HG03521 (cell line): ENCODE measurements around the gene MAGEL2.

Experiments
- ATAC-seq: cut with Tn5 transposase; IDR thresholded peaks from one replicate; pipeline ENCODE4 v1.9.1; 2021; ENCODE audit warnings: mild to moderate bottlenecking, moderate library complexity; ENCODE audit not compliant: unreplicated experiment

Gene MAGEL2

DNA sequence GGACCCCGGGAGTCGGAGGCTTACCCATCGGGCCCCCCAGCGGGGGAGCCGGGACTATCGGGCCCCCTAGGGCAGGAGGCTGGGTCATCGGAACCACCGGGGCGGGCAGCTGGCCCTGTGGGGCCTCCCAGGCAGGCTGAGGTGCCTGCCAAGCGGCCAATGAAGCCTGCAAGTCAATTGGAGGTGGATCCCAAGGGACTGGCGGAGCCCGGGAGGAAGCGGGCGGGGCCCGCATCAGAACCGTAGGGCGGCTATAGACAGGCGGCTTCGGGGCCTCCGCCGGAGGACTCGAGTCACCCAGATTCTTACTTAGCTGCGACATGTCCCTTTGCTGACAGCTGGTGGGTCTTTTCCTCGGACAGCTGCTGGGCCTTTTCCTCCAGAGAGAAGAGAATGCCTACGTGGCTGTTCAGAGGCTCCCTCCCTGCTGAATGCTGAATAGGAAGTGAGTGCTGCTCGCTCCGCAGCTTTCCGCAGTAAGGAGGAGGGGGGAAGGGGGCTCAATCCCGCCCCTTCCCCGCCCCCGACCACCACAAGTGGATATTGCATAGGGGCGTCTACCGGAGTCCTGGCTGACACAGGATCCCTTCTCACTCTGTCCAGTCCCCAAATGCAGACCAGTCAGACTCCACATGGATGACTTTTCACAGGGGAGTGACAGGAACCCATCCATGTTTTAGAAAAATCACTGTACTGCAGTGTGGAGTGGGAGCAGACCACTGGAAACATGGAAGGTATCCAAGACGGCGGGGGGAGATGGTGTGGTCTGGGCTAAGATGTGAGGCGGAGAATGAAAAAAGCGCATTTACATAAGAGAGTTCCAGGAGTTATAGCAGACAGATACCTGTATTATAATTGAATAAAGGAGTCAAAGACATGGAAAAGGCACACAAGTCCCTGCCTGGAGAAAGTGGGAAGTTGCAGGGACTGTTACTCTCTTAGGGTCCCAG lies at the start of gene MAGEL2:
Gene MAGEL2, minus strand, starts transcription at position 447 of the 950 bp plus-strand sequence. Its CDS starts 125 bp downstream, at position 322.
- no peak for ATAC-seq

DNA sequence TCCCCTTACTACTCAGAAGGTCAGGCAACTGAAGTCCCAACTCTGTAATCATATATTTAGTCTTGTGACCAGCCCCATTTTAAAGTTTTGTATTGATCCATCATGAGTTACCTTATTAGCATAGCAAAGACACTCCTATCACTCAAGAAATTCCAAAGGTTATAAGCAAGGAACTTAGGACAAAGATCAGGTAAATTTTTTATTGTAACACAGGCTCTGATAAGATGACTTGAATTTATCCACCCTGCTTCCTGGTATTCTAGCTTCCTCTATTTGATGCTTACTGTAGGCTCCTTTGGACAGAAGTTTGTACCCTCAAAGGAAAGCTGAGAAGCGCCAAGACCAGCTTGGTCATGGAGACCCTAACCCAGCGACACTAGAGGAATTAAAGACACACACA lies 47.6 kb upstream of the MAGEL2 start:
- no peak for ATAC-seq

GRCh38 chr15:23694592-23694991 lies 46.9 kb upstream of the MAGEL2 start:
- ATAC-seq, result no peak

- ATAC-seq, result no peak
Measured at GRCh38 chr15:23690450-23690852, 42.8 kb upstream of the MAGEL2 start.

GRCh38 chr15:23690015-23690414 lies 42.3 kb upstream of the MAGEL2 start:
- ATAC-seq, result no peak

GRCh38 chr15:23687143-23687470 lies 39.4 kb upstream of the MAGEL2 start, which contains the start of gene NDN:
TSS of gene NDN (minus strand) at chr15:23687305. CDS start at chr15:23687217, 88 bp downstream.
- no peak for ATAC-seq

DNA sequence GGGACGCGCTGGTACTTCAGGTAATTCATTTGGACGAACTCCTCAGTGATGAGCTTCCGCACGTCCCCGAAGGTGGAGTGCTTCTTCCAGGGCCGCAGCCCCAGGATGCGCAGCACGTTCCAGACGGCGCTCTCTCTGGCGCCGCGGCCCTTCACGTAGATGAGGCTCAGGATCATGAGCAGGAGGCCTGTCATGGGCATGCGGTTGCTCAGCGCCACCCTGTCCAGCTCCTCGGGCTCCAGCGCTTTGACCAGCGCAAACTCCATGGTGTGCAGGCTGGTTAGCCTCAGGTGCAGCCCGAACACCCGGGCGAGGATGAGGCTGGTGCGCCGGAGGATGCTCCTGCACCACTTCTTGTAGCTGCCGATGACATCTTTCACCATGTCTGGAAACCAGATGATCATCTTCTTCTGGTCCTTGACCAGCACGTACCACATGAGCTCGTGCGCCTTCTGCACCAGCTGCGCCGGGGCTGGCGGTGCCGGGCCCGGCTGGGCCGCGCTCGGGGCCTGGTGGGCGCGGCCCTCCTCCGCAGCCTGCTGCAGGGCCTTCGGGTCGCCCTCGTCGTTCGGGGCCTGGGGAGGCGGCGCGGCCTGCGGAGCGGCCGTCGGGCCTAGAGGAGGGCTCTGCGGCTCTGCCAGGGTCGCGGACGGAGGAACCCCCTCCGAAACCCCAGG lies 38.9 kb upstream of the MAGEL2 start:
- ATAC-seq, result no peak

GRCh38 chr15:23671481-23671880 lies 23.8 kb upstream of the MAGEL2 start:
- no peak for ATAC-seq

DNA sequence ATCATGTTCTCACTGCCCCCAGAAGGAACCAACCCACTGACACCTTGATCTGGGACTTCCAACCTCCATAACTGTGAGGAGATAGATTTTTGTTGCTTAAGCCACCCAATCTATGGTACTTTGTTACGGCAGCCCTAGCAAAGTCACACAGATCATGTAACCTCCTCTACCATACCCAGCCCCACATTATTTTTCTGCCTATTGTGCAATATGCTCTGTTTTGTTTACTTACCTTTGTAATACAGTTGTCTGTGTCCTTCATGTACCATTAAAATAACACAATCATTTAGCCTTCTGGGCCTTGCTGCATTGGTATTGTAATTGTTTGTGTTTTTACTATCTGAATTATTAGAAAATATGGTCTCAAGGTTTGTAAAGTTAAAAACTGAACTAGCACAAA lies 23.3 kb upstream of the MAGEL2 start:
- no peak for ATAC-seq

- no peak for ATAC-seq
Measured at GRCh38 chr15:23663232-23663631, 15.6 kb upstream of the MAGEL2 start.

DNA sequence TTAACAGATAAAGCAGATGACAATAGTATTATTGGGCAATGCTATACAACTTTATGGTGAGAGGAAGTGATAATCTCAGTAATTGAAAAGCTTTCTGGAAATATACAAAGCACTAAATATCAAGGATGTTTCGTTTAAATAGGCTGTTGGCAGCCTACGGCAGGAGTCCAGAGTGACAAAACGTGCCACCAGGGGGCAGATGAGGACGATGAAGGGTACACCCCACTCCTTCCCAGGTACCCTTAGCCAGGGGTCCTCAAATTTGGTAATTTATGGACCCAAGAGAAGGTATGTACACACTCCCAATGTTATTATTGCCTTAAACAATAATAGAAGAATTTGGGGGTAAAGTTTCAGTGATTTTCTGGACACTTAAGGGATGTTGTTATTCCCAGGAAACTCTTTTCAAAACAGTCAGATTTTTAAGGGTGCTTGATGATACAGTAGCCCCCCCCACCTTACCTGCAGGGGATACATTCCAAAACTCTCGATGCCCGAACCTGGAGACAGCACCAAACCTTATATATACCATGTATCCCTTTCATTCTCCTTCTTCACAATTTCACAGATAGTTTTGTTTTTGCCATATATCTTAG lies 1.4 kb upstream of the MAGEL2 start:
- no peak for ATAC-seq

DNA sequence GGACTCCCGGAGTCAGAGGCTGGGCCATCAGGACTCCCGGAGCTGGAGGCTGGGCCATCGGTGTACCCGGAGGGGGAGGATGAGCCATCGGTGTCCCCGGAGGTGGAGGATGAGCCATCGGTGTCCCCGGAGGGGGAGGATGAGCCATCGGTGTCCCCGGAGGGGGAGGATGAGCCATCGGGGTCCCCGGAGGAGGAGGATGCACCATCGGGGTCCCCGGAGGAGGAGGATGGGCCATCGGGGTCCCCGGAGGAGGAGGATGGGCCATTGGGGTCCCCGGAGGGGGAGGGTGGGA lies 719 bp downstream of the MAGEL2 start:
- no peak for ATAC-seq

DNA sequence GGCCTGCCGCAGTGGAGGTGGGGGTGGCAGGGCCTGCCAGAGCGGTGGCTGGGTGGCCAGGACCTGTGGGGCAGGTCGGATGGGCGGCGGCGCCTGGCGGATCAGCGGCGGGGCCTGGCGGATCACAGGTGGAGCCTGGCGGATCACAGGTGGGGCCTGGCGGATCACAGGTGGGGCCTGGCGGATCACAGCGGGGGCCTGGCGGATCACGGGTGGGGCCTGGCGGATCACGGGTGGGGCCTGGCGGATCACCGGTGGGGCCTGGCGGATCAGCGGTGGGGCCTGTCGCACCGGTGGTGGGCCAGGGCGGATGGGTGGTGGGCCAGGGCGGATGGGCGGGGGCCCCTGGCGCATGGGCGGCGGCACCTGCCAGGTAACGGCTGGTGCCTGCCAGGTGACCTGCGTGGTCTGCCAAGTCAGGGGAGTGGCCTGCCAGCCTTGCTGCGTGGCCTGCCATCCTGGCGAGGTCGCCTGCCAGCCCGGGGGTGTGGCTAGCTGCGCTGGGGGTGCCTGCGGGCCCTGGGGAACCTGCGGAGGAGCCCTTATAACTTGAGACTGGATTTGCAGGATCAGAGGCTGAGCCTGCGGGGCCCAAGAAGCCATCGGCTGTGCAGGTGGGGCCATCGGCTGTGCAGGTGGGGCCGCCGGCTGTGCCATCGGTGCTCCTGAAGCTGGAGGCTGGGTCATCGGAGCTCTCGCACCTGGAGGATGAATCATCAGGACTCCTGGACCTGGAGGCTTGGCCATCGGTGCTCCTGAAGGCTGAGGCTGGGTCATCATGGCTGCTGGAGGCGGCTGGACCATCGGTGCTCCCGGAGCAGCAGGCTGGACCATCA lies 1.3 kb downstream of the MAGEL2 start:
- no peak for ATAC-seq

GRCh38 chr15:23645371-23646164 lies 2.1 kb downstream of the MAGEL2 start:
- no peak for ATAC-seq

GRCh38 chr15:23644829-23645228 lies 2.8 kb downstream of the MAGEL2 start:
- ATAC-seq, result no peak

GRCh38 chr15:23642413-23643044 lies 5.1 kb downstream of the MAGEL2 start:
- ATAC-seq, result no peak

DNA sequence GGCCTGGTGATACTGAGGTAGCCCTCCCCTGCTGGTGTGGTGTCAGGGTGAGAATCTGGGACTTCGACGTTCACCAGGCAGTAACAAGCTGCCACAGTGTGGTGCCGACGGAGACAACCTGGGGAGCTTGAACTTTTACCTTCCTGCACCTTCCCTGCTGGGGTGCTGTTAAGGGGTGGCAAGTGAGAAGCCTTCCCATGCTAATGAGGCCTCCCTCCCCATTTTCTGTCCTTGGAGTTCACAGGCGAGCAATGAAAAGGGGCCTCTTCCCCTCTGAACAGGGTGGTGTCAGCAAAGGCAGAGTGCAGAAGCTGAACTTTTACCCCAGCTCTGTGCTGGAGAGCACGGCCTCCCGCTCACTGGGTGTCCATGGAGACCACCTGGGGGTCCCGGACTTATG lies 13.5 kb downstream of the MAGEL2 start:
- ATAC-seq, result no peak

- ATAC-seq, result no peak
Measured at GRCh38 chr15:23629234-23629805, 18.3 kb downstream of the MAGEL2 start.

DNA sequence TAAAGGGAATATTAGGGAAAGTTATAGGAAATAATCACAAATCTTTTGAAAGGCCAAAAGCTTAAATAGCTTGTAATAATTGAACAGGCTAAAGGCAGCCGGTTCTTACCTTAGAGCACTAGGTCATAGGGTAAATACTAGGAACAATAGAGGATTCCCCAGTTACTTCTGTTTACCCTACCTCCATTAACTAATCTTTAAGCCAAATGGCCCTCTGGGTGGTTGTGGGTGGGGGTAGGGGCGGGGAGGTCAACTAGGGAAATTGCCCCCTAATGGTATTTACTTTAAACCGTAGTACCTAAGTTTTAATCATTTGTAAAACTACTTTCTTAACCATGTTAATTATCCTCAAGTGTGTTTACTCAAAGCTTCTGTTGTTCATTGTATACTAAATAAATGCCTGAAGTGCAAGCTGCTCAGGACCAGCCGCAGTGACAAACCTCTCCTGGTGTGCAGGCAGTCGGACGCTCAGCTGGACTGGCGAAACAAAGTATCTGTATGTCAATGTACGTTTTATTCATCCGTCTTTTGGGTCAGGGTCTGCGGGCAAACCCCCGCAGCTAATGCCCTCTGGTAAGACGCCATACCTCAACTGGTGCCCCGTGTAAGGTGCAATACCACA lies 18.9 kb downstream of the MAGEL2 start:
- ATAC-seq, result no peak
